GM12872 (cell line): ENCODE results near the gene NLRP10.

Source experiments
- TF ChIP-seq, protein P1 (sequence below): IDR thresholded peaks from 3 replicates; pipeline ENCODE4 v1.5.1; 2011; ENCODE audit warnings: low read depth, mild to moderate bottlenecking, low read length, moderate library complexity; ENCODE audit not compliant: insufficient read depth

NLRP10 gene

DNA sequence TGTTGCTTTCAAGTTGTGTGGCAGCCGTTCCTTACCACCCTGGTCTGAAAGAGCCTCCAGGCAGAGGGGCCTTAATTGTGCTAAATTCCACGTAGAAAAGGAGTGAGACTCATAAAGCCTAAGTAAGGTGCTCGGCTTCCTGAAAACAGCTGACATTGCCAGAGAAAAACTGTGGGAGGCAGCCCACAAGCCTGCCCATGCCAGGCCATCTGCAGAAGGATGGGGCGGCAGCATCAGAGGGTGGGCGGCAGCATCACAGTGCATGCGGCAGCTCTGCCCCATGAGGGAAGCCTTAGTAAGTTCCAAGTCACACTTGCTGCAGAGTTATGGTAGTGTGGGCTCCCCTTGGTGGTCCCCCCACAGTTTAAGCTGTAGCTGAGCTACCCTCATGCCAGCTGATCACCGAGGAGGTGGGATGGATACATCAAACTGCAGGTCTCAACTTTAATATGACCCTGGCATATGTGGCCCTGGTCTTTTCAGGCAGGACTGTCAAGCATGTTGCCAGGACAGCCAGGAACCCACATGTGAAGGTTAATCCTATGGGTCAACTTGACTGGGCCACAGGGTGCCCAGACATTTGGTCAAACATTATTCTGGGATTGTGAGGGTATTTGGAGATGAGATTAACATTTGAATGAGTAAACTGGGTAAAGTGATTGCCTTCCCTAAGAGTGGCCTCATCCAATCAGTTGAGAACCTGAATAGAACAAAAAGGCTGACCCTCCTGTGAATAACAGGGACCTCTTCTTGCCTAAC, 18.8 kb upstream of the NLRP10 start:
- TF ChIP-seq, protein P1, sequence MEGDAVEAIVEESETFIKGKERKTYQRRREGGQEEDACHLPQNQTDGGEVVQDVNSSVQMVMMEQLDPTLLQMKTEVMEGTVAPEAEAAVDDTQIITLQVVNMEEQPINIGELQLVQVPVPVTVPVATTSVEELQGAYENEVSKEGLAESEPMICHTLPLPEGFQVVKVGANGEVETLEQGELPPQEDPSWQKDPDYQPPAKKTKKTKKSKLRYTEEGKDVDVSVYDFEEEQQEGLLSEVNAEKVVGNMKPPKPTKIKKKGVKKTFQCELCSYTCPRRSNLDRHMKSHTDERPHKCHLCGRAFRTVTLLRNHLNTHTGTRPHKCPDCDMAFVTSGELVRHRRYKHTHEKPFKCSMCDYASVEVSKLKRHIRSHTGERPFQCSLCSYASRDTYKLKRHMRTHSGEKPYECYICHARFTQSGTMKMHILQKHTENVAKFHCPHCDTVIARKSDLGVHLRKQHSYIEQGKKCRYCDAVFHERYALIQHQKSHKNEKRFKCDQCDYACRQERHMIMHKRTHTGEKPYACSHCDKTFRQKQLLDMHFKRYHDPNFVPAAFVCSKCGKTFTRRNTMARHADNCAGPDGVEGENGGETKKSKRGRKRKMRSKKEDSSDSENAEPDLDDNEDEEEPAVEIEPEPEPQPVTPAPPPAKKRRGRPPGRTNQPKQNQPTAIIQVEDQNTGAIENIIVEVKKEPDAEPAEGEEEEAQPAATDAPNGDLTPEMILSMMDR = no peak

DNA sequence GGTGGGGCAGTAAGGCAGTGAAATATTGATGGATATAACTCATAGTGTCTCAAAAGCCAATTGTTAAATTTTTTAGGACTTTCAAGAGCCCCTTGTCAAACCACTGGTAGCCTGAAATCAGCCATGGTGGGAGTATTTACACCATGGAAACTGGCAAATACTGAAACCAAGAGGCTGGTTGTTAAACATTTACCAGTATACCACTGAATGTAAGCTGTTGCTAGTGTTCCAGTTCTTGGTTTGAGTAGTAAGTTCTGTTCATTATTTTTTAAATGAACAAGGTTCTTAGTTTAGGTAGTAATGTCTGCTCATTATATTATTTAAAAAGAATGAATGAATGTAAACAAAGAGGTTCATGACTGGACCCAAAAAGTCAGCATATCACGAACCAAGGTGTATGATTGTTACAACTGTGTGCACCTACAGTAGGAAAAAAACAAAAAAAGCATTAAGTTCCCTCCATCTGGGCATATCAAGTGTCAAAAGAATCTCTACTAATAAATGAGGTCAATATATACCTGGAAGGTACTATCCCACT, 17.4 kb upstream of the NLRP10 start:
- TF ChIP-seq, protein P1 = no peak

DNA sequence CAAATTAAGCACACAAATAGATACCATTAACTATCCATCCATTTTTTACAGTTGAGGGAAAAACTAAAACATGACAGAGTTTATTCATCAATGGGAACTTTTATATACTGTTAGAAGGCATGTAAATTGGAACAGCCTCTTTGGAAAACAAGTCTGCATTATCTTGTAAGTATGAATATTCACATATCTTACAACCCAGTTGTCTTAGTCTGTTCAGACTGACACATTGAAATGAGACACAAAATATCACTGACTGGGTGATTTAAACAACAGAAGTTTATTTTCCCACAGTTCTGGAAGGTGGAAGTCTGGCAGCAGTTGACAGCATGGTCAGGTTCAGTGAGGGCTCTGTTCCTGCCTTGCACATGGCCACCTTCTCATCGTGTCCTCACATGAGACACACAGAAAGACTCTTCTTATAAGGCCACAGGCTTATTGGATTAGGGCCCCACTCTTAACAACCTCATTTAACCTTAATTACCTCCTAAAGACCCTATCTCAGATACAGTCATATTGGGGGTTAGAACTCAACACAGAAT, 16.4 kb upstream of the NLRP10 start:
- TF ChIP-seq, protein P1 = no peak

DNA sequence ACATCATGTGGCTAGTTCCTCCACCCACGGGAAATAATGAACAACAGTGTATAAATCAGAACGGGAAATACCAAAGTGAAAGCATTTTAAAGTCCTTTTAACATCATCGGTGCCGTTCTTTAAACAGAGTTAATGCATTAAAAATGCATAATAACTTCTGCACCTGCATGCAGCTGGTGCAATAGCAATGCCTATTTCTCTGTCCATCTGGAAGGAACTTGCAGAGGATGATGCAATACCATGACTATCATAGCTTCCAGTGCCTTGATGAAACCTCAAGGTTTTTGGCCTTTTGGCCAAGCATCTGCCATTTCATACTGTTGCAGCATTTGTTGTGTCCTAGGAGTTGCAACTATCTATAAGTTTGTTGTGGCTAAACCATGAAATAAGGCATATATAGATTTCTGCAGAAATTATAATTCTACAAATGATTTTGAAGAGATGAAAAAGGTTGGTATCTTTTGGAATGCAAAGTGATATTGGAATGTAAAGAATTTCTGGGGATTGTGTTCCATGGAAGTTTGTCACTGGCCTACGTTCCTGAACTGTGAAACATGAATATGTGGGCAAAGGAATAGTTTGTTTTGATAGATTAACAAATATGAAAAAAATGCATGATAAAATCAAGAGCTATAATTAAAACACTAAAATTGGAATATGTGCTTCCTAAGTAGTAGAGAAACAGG, 12.1 kb upstream of the NLRP10 start:
- TF ChIP-seq, protein P1 = no peak

DNA sequence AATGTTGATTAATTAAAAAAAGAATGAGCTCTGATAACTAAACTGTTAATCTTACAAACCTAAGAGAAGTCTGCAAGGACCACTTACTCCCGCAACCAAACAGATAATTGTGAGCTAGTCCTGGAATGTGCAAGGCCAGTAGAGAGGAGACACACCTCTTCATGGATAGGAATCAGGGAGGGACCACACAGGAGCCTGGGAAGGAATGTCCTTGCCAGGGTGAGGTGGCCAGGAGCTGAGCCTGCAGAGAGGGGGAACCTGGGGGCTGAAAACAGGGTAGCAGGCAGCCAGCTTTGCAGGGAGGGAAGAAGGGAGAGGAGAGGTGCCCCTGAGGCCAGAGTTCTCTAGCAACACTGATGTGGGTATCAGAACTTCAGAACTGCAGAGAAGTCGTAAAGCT, 9.4 kb upstream of the NLRP10 start:
- TF ChIP-seq, protein P1 = no peak

DNA sequence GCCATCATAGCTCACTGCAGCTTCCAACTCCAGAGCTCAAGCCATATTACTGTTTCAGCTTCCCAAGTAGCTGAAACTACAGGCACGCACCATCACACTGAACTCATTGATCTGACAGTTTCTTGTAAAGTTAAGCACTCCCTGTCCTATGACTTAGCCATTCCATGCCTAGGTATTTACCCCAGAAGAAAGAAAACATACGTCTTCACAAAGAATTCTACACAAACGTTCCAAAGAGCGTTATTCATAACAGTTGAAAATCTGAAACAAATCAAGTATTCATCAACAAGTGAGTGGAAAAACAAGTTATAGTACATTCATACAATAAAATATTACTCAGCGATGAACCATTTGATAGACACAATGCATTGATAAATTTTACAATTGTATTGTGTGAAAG, 7.8 kb upstream of the NLRP10 start:
- TF ChIP-seq, protein P1 = no peak

DNA sequence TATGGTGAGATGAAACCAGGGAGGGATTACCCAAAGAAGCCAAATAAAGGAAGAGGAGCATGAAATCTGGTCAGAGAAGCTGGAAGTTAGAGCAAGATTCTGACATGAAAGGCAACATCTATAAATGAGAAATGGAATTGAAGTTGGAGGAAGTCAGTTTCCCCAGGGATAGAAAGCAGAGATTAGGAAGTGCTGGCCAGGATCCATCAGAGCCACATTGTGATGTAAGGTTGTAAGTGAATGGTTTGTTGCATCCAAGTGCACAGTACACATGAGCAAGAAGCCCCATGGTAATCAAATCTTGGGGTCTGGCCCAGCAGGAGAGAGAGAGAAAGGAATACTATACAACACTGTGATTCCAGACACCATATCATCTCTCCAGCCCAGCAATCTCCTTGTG, 6.6 kb upstream of the NLRP10 start:
- TF ChIP-seq, protein P1 = no peak
